Esophagus muscularis mucosa (tissue), 4 donors: ENCODE data around the gene NPTN.

Source experiments
- EP300 ChIP-seq: sonication (generic); formaldehyde crosslinking; IDR thresholded peaks from one replicate; pipeline ENCODE4 v1.6.1; 2017; ENCODE audit warnings: antibody characterized with exemption
- POLR2AphosphoS5 ChIP-seq, 2 donors: sonication (generic); formaldehyde crosslinking; IDR thresholded peaks; one replicate each; pipeline ENCODE4 v1.6.1; 2017; ENCODE audit warnings: antibody characterized with exemption in 2 of 2
- TF ChIP-seq, protein P1 (sequence below), 3 experiments: fragments of 200-600 bp in 2 of 3; fragments of 450-650 bp in 1 of 3; sonication (generic) in 2 of 3; IDR thresholded peaks; one replicate each; pipeline ENCODE4 v1.5.1; 2017 to 2019; ENCODE audit warnings: antibody characterized with exemption in 3 of 3, mild to moderate bottlenecking in 2 of 3, moderate library complexity in 1 of 3

DNA sequence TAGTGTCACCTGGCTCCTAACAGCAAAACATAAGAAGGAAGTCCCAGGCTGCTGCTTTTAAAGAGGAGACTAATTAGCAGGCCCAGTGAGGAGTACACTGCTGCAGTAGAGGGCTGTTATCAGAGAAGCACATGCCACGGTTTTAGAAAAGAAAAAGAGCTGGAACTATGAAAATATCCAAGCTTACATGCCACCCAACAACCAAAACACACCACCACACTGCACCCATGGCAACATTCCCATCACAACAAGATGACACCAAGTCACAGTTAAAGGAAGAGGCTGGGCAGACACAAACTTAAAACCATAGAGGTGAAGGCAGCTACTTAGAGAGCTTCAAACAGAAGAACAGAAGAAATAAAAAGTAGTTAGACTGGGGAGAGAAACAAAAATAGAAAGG, 37.0 kb downstream of the NPTN start:
- TF ChIP-seq EP300, result no peak
- TF ChIP-seq POLR2AphosphoS5 (IDR thresholded peaks at IDR 0.05), result no peak
- TF ChIP-seq, protein P1, sequence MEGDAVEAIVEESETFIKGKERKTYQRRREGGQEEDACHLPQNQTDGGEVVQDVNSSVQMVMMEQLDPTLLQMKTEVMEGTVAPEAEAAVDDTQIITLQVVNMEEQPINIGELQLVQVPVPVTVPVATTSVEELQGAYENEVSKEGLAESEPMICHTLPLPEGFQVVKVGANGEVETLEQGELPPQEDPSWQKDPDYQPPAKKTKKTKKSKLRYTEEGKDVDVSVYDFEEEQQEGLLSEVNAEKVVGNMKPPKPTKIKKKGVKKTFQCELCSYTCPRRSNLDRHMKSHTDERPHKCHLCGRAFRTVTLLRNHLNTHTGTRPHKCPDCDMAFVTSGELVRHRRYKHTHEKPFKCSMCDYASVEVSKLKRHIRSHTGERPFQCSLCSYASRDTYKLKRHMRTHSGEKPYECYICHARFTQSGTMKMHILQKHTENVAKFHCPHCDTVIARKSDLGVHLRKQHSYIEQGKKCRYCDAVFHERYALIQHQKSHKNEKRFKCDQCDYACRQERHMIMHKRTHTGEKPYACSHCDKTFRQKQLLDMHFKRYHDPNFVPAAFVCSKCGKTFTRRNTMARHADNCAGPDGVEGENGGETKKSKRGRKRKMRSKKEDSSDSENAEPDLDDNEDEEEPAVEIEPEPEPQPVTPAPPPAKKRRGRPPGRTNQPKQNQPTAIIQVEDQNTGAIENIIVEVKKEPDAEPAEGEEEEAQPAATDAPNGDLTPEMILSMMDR (IDR thresholded peaks at IDR 0.05), result no peak
